B cell (primary cell): ENCODE measurements around the gene TTPAL. TPM values are rescaled to one million over a fixed set of nuclear protein-coding genes. Genes with fewer than 3 reads are reported as not detected.

ENCODE experiments used
- ATAC-seq: fragments of 200-7000 bp; cut with Tn5 transposase; one replicate; pipeline ENCODE4 v1.10.0; 2021; ENCODE audit warnings: low read depth, mild to moderate bottlenecking, moderate number of reproducible peaks, moderate library complexity
- CTCF ChIA-PET: fragments of 350-600 bp; sonication (Branson Sonifier 250); formaldehyde crosslinking; loops from one replicate; lab custom pipeline; 2021; ENCODE audit warnings: antibody characterized with exemption, inconsistent platforms; lab: Charles Lee
- POLR2A ChIA-PET: fragments of 350-600 bp; sonication (Branson Sonifier 250); formaldehyde crosslinking; loops from one replicate; lab custom pipeline; 2021; ENCODE audit warnings: antibody characterized with exemption; lab: Charles Lee
- DNase-seq: peaks from one replicate; pipeline ENCODE4 v3.0.0; 2013
- H2AFZ ChIP-seq: 2 replicates; pipeline ENCODE4 v1.6.1; 2012; ENCODE audit warnings: mild to moderate bottlenecking, low read depth, low read length; ENCODE audit not compliant: insufficient read depth, poor library complexity, severe bottlenecking
- H3K27ac ChIP-seq, 2 donors: 1 replicate in 1 of 2; 2 replicates in 1 of 2; pipeline ENCODE4 v1.5.1; 2012 to 2013; ENCODE audit warnings: low read length in 2 of 2, mild to moderate bottlenecking in 2 of 2, moderate library complexity in 1 of 2
- H3K27me3 ChIP-seq, 4 experiments: fragments of 200-600 bp in 1 of 4; sonication (generic) in 1 of 4; replicated peaks in 1 of 4; 1 replicate in 2 of 4; 2 replicates in 2 of 4; pipeline versions ENCODE4 v1.6.1 to v1.7.0; 2013 to 2016; ENCODE audit warnings: low read length in 3 of 4, mild to moderate bottlenecking in 2 of 4, mixed read lengths in 1 of 4, moderate library complexity in 1 of 4; ENCODE audit not compliant: insufficient read depth in 4 of 4, control insufficient read depth in 3 of 4; ENCODE audit errors: control extremely low read depth in 1 of 4
- H3K36me3 ChIP-seq, 2 experiments: replicated peaks in 1 of 2; 1 replicate in 1 of 2; 2 replicates in 1 of 2; pipeline versions ENCODE4 v1.6.1 to v1.7.1; 2013; ENCODE audit warnings: low read length in 1 of 2; ENCODE audit not compliant: insufficient read depth in 2 of 2, control insufficient read depth in 1 of 2; ENCODE audit errors: control extremely low read depth in 1 of 2, extremely low read depth in 1 of 2
- H3K4me1 ChIP-seq, 2 donors: fragments of 200-600 bp in 1 of 2; sonication (generic) in 1 of 2; 1 replicate in 1 of 2; 2 replicates in 1 of 2; pipeline versions ENCODE4 v1.5.1 to v1.6.1; 2013 to 2017; ENCODE audit warnings: low read length in 2 of 2; ENCODE audit not compliant: control insufficient read depth in 2 of 2, insufficient read depth in 2 of 2
- H3K4me2 ChIP-seq: replicated peaks from 2 replicates; pipeline ENCODE3; 2012; ENCODE audit warnings: mild to moderate bottlenecking, low read depth, low read length; ENCODE audit not compliant: poor library complexity, severe bottlenecking
- H3K4me3 ChIP-seq, 5 experiments: fragments of 200-600 bp in 1 of 5; sonication (generic) in 1 of 5; 1 replicate in 3 of 5; 2 replicates in 2 of 5; pipeline versions ENCODE4 v1.5.1 to v1.7.0; 2011 to 2016; ENCODE audit warnings: low read length in 4 of 5, mild to moderate bottlenecking in 4 of 5, low read depth in 2 of 5, control low read depth in 1 of 5, moderate library complexity in 1 of 5; ENCODE audit not compliant: insufficient read depth in 1 of 5; ENCODE audit errors: control extremely low read depth in 1 of 5, extremely low read depth in 1 of 5
- H3K79me2 ChIP-seq: fragments of 200-600 bp; sonication (generic); one replicate; pipeline ENCODE4 v1.6.0; 2016; ENCODE audit warnings: low read length; ENCODE audit not compliant: control insufficient read depth, insufficient read depth
- H3K9ac ChIP-seq: fragments of 200-600 bp; sonication (generic); 2 replicates; pipeline ENCODE4 v1.6.1; 2017; ENCODE audit warnings: mild to moderate bottlenecking, low read length, moderate library complexity
- H3K9me3 ChIP-seq, 3 donors: one replicate each; pipeline versions ENCODE4 v1.6.1 to v1.7.1; 2013; ENCODE audit warnings: low read length in 2 of 3; ENCODE audit not compliant: control insufficient read depth in 2 of 3, insufficient read depth in 1 of 3; ENCODE audit errors: control extremely low read depth in 1 of 3
- H4K20me1 ChIP-seq: 2 replicates; pipeline ENCODE4 v1.6.0; 2012; ENCODE audit warnings: mild to moderate bottlenecking, low read length; ENCODE audit not compliant: insufficient read depth, control insufficient read depth, poor library complexity, severe bottlenecking
- H3K27ac Mint-ChIP-seq: one replicate; pipeline ENCODE4 v1.8.0; 2021; ENCODE audit warnings: mixed read lengths
- H3K27me3 Mint-ChIP-seq: one replicate; pipeline ENCODE4 v1.8.0; 2021; ENCODE audit warnings: mixed read lengths
- H3K4me1 Mint-ChIP-seq: one replicate; pipeline ENCODE4 v1.8.0; 2021; ENCODE audit warnings: mixed read lengths
- H3K4me3 Mint-ChIP-seq: one replicate; pipeline ENCODE4 v1.8.0; 2021; ENCODE audit warnings: mixed read lengths
- H3K9me3 Mint-ChIP-seq: one replicate; pipeline ENCODE4 v1.8.0; 2022; ENCODE audit warnings: mixed read lengths; ENCODE audit not compliant: insufficient read depth
- CTCF ChIP-seq: fragments of 200-600 bp; IDR thresholded peaks from one replicate; pipeline ENCODE4 v1.8.0; 2022; ENCODE audit warnings: antibody characterized with exemption, mild to moderate bottlenecking
- EZH2 ChIP-seq: IDR thresholded peaks from 2 replicates; pipeline ENCODE4 v1.6.1; 2012; ENCODE audit warnings: borderline replicate concordance, low read depth, mild to moderate bottlenecking, moderate library complexity, low read length; ENCODE audit not compliant: insufficient read depth, poor library complexity, severe bottlenecking
- WGBS: methylation state at CpG from one replicate; pipeline ENCODE4 v1.1.5; 2013; ENCODE audit warnings: missing lambda C conversion rate; ENCODE audit not compliant: insufficient coverage; 5-methylcytosine and 5-hydroxymethylcytosine counted together
- intact Hi-C: fragments of 100-400 bp; cut with micrococcal nuclease; formaldehyde crosslinking; loops from one replicate; pipeline ENCODE4 v1.10.0; 2022
- polyA plus RNA-seq: library from polyadenylated mRNA; depleted of rRNA; stranded (reverse); fragments of >200 nt; gene quantifications from 2 replicates; pipeline ENCODE4 v1.2.3, GENCODE V29; 2012
- total RNA-seq, 2 donors: library from RNA; stranded (reverse); fragments of 120-200 nt in 1 of 2; gene quantifications; 1 replicate in 1 of 2; 2 replicates in 1 of 2; pipeline versions ENCODE4 v1.2.3 to v1.2.4, GENCODE V29; 2013 to 2022

Gene TTPAL
- total and polyA plus RNA-seq, 2 donors (not counting 1 experiment from before 2014, with no cell fraction given): 4.0 to 26.8 TPM

DNA sequence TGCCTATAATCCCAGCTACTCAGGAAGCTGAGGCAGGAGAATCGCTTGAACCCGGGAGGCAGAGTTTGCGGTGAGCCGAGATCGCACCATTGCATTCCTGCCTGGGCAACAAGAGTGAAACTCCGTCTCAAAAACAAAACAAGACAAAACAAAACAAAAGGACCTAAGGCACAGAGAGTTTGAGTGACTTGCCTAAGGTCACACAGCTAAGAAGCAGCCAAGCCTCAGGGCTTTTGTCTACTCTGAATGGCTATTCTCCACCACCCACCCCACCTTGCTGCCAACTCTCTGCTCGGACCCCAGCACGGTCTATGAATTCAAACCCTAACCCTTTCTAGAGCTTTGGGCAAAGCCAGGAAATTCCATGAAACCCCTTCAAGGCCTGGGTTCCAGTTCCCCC, 19.1 kb upstream of the TTPAL start:
- intact Hi-C loops: no loop called here
- TF ChIP-seq EZH2 (no peak), CTCF (no peak)
- Mint-ChIP-seq H3K4me1 (no peaks in the 10 kb centered on the region), H3K9me3 (no peaks in the 10 kb centered on the region), H3K4me3 (no peak overlapping the region), H3K27me3 (no peaks in the 10 kb centered on the region), H3K27ac (no peak overlapping the region)
- DNase-seq: no peak
- no peak overlapping the region for H3K4me3 ChIP-seq
- H3K9me3 ChIP-seq: no peaks in the 10 kb centered on the region
- ATAC-seq: no peak
- no peak overlapping the region for H3K4me2 ChIP-seq
- no peak overlapping the region for H3K27ac ChIP-seq
- H3K27me3 ChIP-seq: peaks cover 0 to 2% (median 0%) of the 10 kb centered on the region in 4 experiments
- H3K36me3 ChIP-seq: no peaks in the 10 kb centered on the region
- no peak overlapping the region for H2AFZ ChIP-seq
- ChIA-PET CTCF (no interaction called here), POLR2A (no interaction called here)
- no peaks in the 10 kb centered on the region for H3K4me1 ChIP-seq
- 94% methylated on average over 7 of the region's 8 CpGs for WGBS
- H4K20me1 ChIP-seq: no peaks in the 10 kb centered on the region
- H3K79me2 ChIP-seq: no peaks in the 10 kb centered on the region
- no peak overlapping the region for H3K9ac ChIP-seq

GRCh38 chr20:44457016-44457415, 18.7 kb upstream of the TTPAL start:
- Mint-ChIP-seq H3K9me3 (no peaks in the 10 kb centered on the region), H3K4me3 (no peak overlapping the region), H3K27me3 (no peaks in the 10 kb centered on the region), H3K4me1 (no peaks in the 10 kb centered on the region), H3K27ac (no peak overlapping the region)
- peaks cover 0 to 2% (median 0%) of the 10 kb centered on the region in 4 experiments for H3K27me3 ChIP-seq
- H3K4me2 ChIP-seq: no peak overlapping the region
- H4K20me1 ChIP-seq: no peaks in the 10 kb centered on the region
- H3K4me1 ChIP-seq: no peaks in the 10 kb centered on the region
- H3K4me3 ChIP-seq: no peak overlapping the region
- WGBS: 96% methylated on average over 6 of the region's 6 CpGs
- H3K36me3 ChIP-seq: no peaks in the 10 kb centered on the region
- TF ChIP-seq EZH2 (no peak), CTCF (no peak)
- H2AFZ ChIP-seq: no peak overlapping the region
- ATAC-seq (no peak), DNase-seq (no peak)
- ChIA-PET CTCF (no interaction called here), POLR2A (no interaction called here)
- H3K9ac ChIP-seq: no peak overlapping the region
- no peak overlapping the region for H3K27ac ChIP-seq
- no peaks in the 10 kb centered on the region for H3K9me3 ChIP-seq
- no peaks in the 10 kb centered on the region for H3K79me2 ChIP-seq
- intact Hi-C loops: no loop called here
